HepG2 (cell line): ENCODE measurements around the gene OR8H2. TPM values are rescaled to one million over a fixed set of nuclear protein-coding genes. Genes with fewer than 3 reads are reported as not detected.
"Not testable (repeated sequence)": the region's sequence is repeated elsewhere in the genome, so short reads cannot be mapped to it uniquely, and the experiment has no call there.

Experiments used
- ATAC-seq: fragments of 200-7000 bp; cut with Tn5 transposase; 3 replicates; pipeline ENCODE4 v1.9.1; 2020; ENCODE audit warnings: mild to moderate bottlenecking, moderate library complexity
- Bru-seq: library from RNA; stranded (reverse); fragments of 400-500 nt; gene quantifications from one replicate; lab custom pipeline; 2021; lab: Mats Ljungman, UMichigan
- BruChase-seq, 2 experiments: library from RNA; stranded (reverse); fragments of 400-500 nt; gene quantifications; one replicate each; lab custom pipeline; 2021; lab: Mats Ljungman, UMichigan
- BruUV-seq: library from RNA; stranded (reverse); fragments of 400-500 nt; replicated peaks from 2 replicates; lab custom pipeline; 2021; lab: Mats Ljungman, UMichigan
- CTCF ChIA-PET: fragments of 300-600 bp; formaldehyde crosslinking; extraction: SDS; loops from one replicate; lab custom pipeline; 2021; ENCODE audit warnings: low total read pairs, inconsistent platforms, low intra/inter-chr PET ratio; lab: Yijun Ruan, JAX
- POLR2A ChIA-PET: fragments of 350-600 bp; sonication (Branson Sonifier 250); formaldehyde crosslinking; loops from one replicate; lab custom pipeline; 2020; ENCODE audit warnings: antibody characterized with exemption, inconsistent platforms; lab: Yijun Ruan, JAX
- DNase-seq: peaks from one replicate; pipeline ENCODE4 v3.0.0-alpha.2; 2015; ENCODE audit warnings: low spot score
- FAIRE-seq: peaks from 3 replicates; lab custom pipeline; 2011; peaks lifted over from hg19 to GRCh38; lab: Jason Lieb, UNC
- H2AFZ ChIP-seq: one replicate; pipeline ENCODE4 v1.6.1; 2011; ENCODE audit warnings: low read length, inconsistent platforms
- H3K27ac ChIP-seq: fragments of 300-600 bp; 3 replicates; pipeline ENCODE4 v1.8.0; 2011; ENCODE audit warnings: mixed run types, mild to moderate bottlenecking, mixed read lengths, low read length, inconsistent platforms; ENCODE audit not compliant: insufficient read depth; ENCODE audit errors: extremely low read length
- H3K27me3 ChIP-seq, 2 experiments: fragments of 200-600 bp in 1 of 2; 2 replicates in 1 of 2; 3 replicates in 1 of 2; pipeline versions ENCODE4 v1.6.0 to v1.8.0; 2011; ENCODE audit warnings: low read length in 2 of 2, mild to moderate bottlenecking in 2 of 2, moderate library complexity in 2 of 2, inconsistent platforms in 1 of 2; ENCODE audit not compliant: insufficient read depth in 2 of 2, control insufficient read depth in 1 of 2
- H3K36me3 ChIP-seq, 2 experiments: fragments of 200-600 bp in 1 of 2; replicated peaks in 1 of 2; 2 replicates in 1 of 2; 3 replicates in 1 of 2; pipeline versions ENCODE4 v1.5.1 to v1.8.0; 2011; ENCODE audit warnings: low read length in 2 of 2, inconsistent platforms in 1 of 2; ENCODE audit not compliant: insufficient read depth in 2 of 2, control insufficient read depth in 1 of 2
- H3K4me1 ChIP-seq: 2 replicates; pipeline ENCODE4 v1.5.1; 2012; ENCODE audit warnings: low read length, inconsistent platforms; ENCODE audit not compliant: insufficient read depth
- H3K4me2 ChIP-seq: 2 replicates; pipeline ENCODE4 v1.6.0; 2011; ENCODE audit warnings: low read depth, low read length, inconsistent platforms
- H3K4me3 ChIP-seq, 3 experiments: fragments of 200-600 bp in 1 of 3; sonication (generic), shearing (Covaris generic) in 1 of 3; replicated peaks in 1 of 3; 2 replicates each; pipeline ENCODE4 v1.5.1; 2011 to 2016; ENCODE audit warnings: low read length in 3 of 3, inconsistent platforms in 2 of 3, low read depth in 2 of 3, mild to moderate bottlenecking in 2 of 3, control low read depth in 1 of 3, mixed read lengths in 1 of 3; ENCODE audit not compliant: insufficient read depth in 1 of 3
- H3K79me2 ChIP-seq: one replicate; pipeline ENCODE4 v1.6.1; 2011; ENCODE audit warnings: low read length, inconsistent platforms; ENCODE audit not compliant: insufficient read depth
- H3K9ac ChIP-seq: 2 replicates; pipeline ENCODE4 v1.6.0; 2011; ENCODE audit warnings: mild to moderate bottlenecking, low read depth, low read length, inconsistent platforms; ENCODE audit not compliant: insufficient read depth
- H3K9me3 ChIP-seq: 2 replicates; pipeline ENCODE4 v1.5.1; 2012; ENCODE audit warnings: mild to moderate bottlenecking, low read length
- H4K20me1 ChIP-seq: 2 replicates; pipeline ENCODE4 v1.6.0; 2011; ENCODE audit warnings: inconsistent platforms, mild to moderate bottlenecking, low read length, moderate library complexity; ENCODE audit not compliant: insufficient read depth
- CREB3 ChIP-seq: sonication (generic); formaldehyde crosslinking; IDR thresholded peaks from 2 replicates; pipeline ENCODE4 v1.5.0; 2020; ENCODE audit warnings: missing genetic modification reagents
- DMAP1 ChIP-seq: IDR thresholded peaks from 2 replicates; pipeline ENCODE4 v1.6.1; 2016
- MXD4 ChIP-seq: IDR thresholded peaks from 2 replicates; pipeline ENCODE4 v1.6.1; 2016; ENCODE audit warnings: mild to moderate bottlenecking, missing biosample characterization, missing genetic modification reagents
- REPIN1 ChIP-seq: sonication (generic); formaldehyde crosslinking; IDR thresholded peaks from 2 replicates; pipeline ENCODE4 v1.8.0; 2022; ENCODE audit warnings: missing genetic modification reagents, low read depth, mild to moderate bottlenecking, borderline replicate concordance
- SP140L ChIP-seq: sonication (generic); formaldehyde crosslinking; IDR thresholded peaks from 2 replicates; pipeline ENCODE4 v1.4.0; 2020; ENCODE audit warnings: missing genetic modification reagents, borderline replicate concordance
- SP2 ChIP-seq: sonication (generic); formaldehyde crosslinking; IDR thresholded peaks from 2 replicates; pipeline ENCODE4 v1.5.1; 2020; ENCODE audit warnings: mild to moderate bottlenecking, missing genetic modification reagents
- SRSF9 ChIP-seq: fragments of 200-400 bp; formaldehyde crosslinking; IDR thresholded peaks from 2 replicates; pipeline ENCODE4 v1.6.1; 2018; ENCODE audit warnings: borderline replicate concordance, mild to moderate bottlenecking, low read depth, low read length; ENCODE audit not compliant: insufficient read depth, poor library complexity, severe bottlenecking
- TOE1 ChIP-seq: sonication (generic); formaldehyde crosslinking; IDR thresholded peaks from 2 replicates; pipeline ENCODE4 v1.4.0; 2020; ENCODE audit warnings: mild to moderate bottlenecking, missing genetic modification reagents
- ZNF281 ChIP-seq: sonication (generic); formaldehyde crosslinking; IDR thresholded peaks from 2 replicates; pipeline ENCODE4 v1.4.0; 2020; ENCODE audit warnings: missing genetic modification reagents, borderline replicate concordance
- ZNF629 ChIP-seq: sonication (generic); formaldehyde crosslinking; conservative IDR thresholded peaks from 2 replicates; pipeline ENCODE4 v1.5.0; 2020; ENCODE audit warnings: missing genetic modification reagents
- WGBS: methylation state at CpG from one replicate; pipeline ENCODE4 v1.1.6; 2017; ENCODE audit warnings: low lambda C conversion rate; 5-methylcytosine and 5-hydroxymethylcytosine counted together
- in situ Hi-C: cut with HindIII; loops from 2 replicates; pipeline ENCODE4 v1.10.0; 2017; ENCODE audit warnings: low pct_unique_long_range_greater_than_20kb; ENCODE audit not compliant: extremely low pct_ligation_motif_present
- intact Hi-C: fragments of 100-400 bp; cut with micrococcal nuclease; formaldehyde crosslinking; loops from one replicate; pipeline ENCODE4 v1.10.0; 2022; ENCODE audit not compliant: unreplicated experiment
- long read RNA-seq, 2 experiments: library from RNA in 1 of 2; library from polyadenylated mRNA in 1 of 2; stranded (forward) in 1 of 2; unstranded in 1 of 2; transcript quantifications; one replicate each; pipeline ENCODE4 v2.0.0, GENCODE V29; 2019 to 2022
- polyA minus RNA-seq, 3 experiments: library from RNA; depleted of rRNA, polyadenylated mRNA; stranded (reverse); fragments of >200 nt; gene quantifications; 2 replicates each; pipeline ENCODE4 v1.2.3, GENCODE V29; 2011; ENCODE audit warnings: low replicate concordance in 1 of 3
- polyA plus RNA-seq, 8 experiments: library from polyadenylated mRNA; depleted of rRNA in 3 of 8; stranded (reverse) in 7 of 8; unstranded in 1 of 8; fragments of >200 nt; fragmentation: Illumina TruSeq in 4 of 8; extraction: Trizol in 4 of 8; gene quantifications; 2 replicates each; pipeline versions ENCODE4 v1.2.1 to v1.2.3, GENCODE V29; 2011 to 2016; ENCODE audit warnings: low read depth in 4 of 8, missing spikeins in 1 of 8, mixed read lengths in 1 of 8; ENCODE audit not compliant: insufficient read depth in 1 of 8
- total RNA-seq, 5 experiments: library from RNA; depleted of rRNA; stranded (reverse); fragments of >200 nt; fragmentation: Illumina TruSeq; extraction: Trizol; gene quantifications; 2 replicates each; pipeline ENCODE4 v1.2.3, GENCODE V29; 2016; ENCODE audit warnings: low read depth in 1 of 5

Gene OR8H2
- not detected in 2 replicates for total RNA-seq (2016; rRNA removed; fragmentation: Illumina TruSeq; extraction: Trizol)
- total RNA-seq (2016; cell fraction: cytosol; rRNA removed; fragmentation: Illumina TruSeq; extraction: Trizol; ENCODE audit: low read depth), result not detected in 2 replicates
- not detected in 2 replicates for total RNA-seq (2016; cell fraction: insoluble cytoplasmic fraction; rRNA removed; fragmentation: Illumina TruSeq; extraction: Trizol)
- not detected in 2 replicates for total RNA-seq (2016; cell fraction: membrane; rRNA removed; fragmentation: Illumina TruSeq; extraction: Trizol)
- not detected in 2 replicates for total RNA-seq (2016; cell fraction: nucleus; rRNA removed; fragmentation: Illumina TruSeq; extraction: Trizol)
- not detected in 2 replicates for polyA plus RNA-seq (2011; rRNA removed)
- polyA plus RNA-seq (2011; cell fraction: cytosol; rRNA removed), result not detected in 2 replicates
- not detected in 2 replicates for polyA plus RNA-seq (2011; cell fraction: nucleus; rRNA removed)
- not detected in 2 replicates for polyA plus RNA-seq (2012)
- polyA plus RNA-seq (2016; cell fraction: cytosol; fragmentation: Illumina TruSeq; extraction: Trizol; ENCODE audit: low read depth), result not detected in 2 replicates
- not detected in 2 replicates for polyA plus RNA-seq (2016; cell fraction: insoluble cytoplasmic fraction; fragmentation: Illumina TruSeq; extraction: Trizol; ENCODE audit: low read depth)
- not detected in 2 replicates for polyA plus RNA-seq (2016; cell fraction: membrane; fragmentation: Illumina TruSeq; extraction: Trizol; ENCODE audit: low read depth)
- polyA plus RNA-seq (2016; cell fraction: nucleus; fragmentation: Illumina TruSeq; extraction: Trizol; ENCODE audit: insufficient read depth, low read depth), result not detected in 2 replicates
- polyA minus RNA-seq (2011; rRNA and poly(A)+ RNA removed; ENCODE audit: low replicate concordance), result not detected in 2 replicates
- not detected in 2 replicates for polyA minus RNA-seq (2011; cell fraction: cytosol; rRNA and poly(A)+ RNA removed)
- polyA minus RNA-seq (2011; cell fraction: nucleus; rRNA and poly(A)+ RNA removed), result not detected in 2 replicates
- Bru-seq, nascent RNA, result not detected
- not detected for BruChase-seq, experiment 1, labeled RNA remaining after a 6-hour chase
- not detected for BruChase-seq, experiment 2, labeled RNA remaining after a 2-hour chase
- long read RNA-seq, experiment 1, result 0 reads
- long read RNA-seq, experiment 2, result 0 reads

GRCh38 chr11:56103210-56103737 lies at the start of gene OR8H2:
OR8H2 (plus strand) TSS chr11:56103687; CDS start chr11:56105043, 1,356 bp downstream.
- no peaks in the 10 kb centered on the region for H3K27me3 ChIP-seq
- no peaks in the 10 kb centered on the region for H3K4me1 ChIP-seq
- DNase-seq (no peak), FAIRE-seq (no peak), ATAC-seq (no peak)
- no peak within 1 kb of the TSS for H2AFZ ChIP-seq
- no peak within 1 kb of the TSS for H3K27ac ChIP-seq
- H3K4me3 ChIP-seq, result no peak within 1 kb of the TSS
- no TSS peak for BruUV-seq
- no peak for TF ChIP-seq TOE1 (CRISPR knock-in tag)
- no peak for TF ChIP-seq CREB3 (CRISPR knock-in tag)
- TF ChIP-seq SRSF9, result no peak
- TF ChIP-seq ZNF629 (CRISPR knock-in tag), result no peak
- TF ChIP-seq REPIN1 (CRISPR knock-in tag), result no peak
- no peak for TF ChIP-seq DMAP1 (CRISPR knock-in tag)
- no peak for TF ChIP-seq MXD4 (CRISPR knock-in tag)
- TF ChIP-seq ZNF281 (CRISPR knock-in tag), result no peak
- no peak for TF ChIP-seq SP2
- no peak for TF ChIP-seq SP140L (CRISPR knock-in tag)
- no peak within 1 kb of the TSS for H3K4me2 ChIP-seq
- ChIA-PET CTCF (no interaction called here), POLR2A (no interaction called here)
- H3K9me3 ChIP-seq, result no peaks in the 10 kb centered on the region; the same call in none of the 2 replicates
- no peaks in the 10 kb centered on the region for H3K79me2 ChIP-seq
- no peaks in the 10 kb centered on the region for H3K36me3 ChIP-seq
- intact Hi-C loops, result no loop called here
- no peaks in the 10 kb centered on the region for H4K20me1 ChIP-seq
- no peak within 1 kb of the TSS for H3K9ac ChIP-seq
- in situ Hi-C loops, result no loop called here

DNA sequence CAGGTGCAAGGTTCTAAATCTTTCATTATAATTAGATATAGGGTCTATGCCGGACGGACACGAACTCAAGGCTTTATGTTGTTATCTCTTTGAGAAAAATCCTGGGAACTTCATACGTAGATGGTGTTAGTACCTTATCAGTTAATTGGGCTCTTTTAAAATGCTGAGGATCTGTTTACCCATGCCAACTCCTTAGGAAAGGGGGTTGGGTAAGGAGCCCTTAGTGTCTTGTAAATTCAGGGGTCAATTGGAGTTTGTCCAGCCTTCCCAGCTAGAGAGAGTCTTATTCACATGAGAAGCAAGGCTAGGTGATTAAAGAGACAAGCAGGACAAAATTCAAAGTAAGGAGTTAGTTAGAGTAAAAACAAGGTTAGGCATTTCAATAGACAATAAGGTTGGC lies 47.1 kb upstream of the OR8H2 start:
- H2AFZ ChIP-seq, H3K27me3 ChIP-seq, POLR2A ChIA-PET, BruUV-seq, intact Hi-C loops, H3K36me3 ChIP-seq, H3K4me1 ChIP-seq, CTCF ChIA-PET, H3K27ac ChIP-seq, H3K4me3 ChIP-seq, FAIRE-seq, H3K4me2 ChIP-seq, DNase-seq, ATAC-seq, H4K20me1 ChIP-seq, in situ Hi-C loops, H3K79me2 ChIP-seq, H3K9ac ChIP-seq: not testable (repeated sequence)
- 20% methylated on average over 4 of the region's 4 CpGs for WGBS
- peaks cover 34% of the 10 kb centered on the region for H3K9me3 ChIP-seq
